SK-N-MC (cell line): ENCODE results near the gene BCAS4.

ENCODE experiments used
- EZH2 ChIP-seq: fragments of 200-600 bp; sonication (generic); IDR thresholded peaks from one replicate; pipeline ENCODE4 v1.6.1; 2017; ENCODE audit warnings: antibody characterized with exemption
- FOXP2 ChIP-seq: optimal IDR thresholded peaks from 2 replicates; pipeline ENCODE3; 2011; ENCODE audit warnings: mild to moderate bottlenecking, moderate library complexity; ENCODE audit not compliant: insufficient read depth; ENCODE audit errors: extremely low read length, control extremely low read depth
- POLR2AphosphoS5 ChIP-seq: IDR thresholded peaks from 2 replicates; pipeline ENCODE4 v1.6.1; 2012; ENCODE audit warnings: mild to moderate bottlenecking, low read depth, low read length, borderline replicate concordance

DNA sequence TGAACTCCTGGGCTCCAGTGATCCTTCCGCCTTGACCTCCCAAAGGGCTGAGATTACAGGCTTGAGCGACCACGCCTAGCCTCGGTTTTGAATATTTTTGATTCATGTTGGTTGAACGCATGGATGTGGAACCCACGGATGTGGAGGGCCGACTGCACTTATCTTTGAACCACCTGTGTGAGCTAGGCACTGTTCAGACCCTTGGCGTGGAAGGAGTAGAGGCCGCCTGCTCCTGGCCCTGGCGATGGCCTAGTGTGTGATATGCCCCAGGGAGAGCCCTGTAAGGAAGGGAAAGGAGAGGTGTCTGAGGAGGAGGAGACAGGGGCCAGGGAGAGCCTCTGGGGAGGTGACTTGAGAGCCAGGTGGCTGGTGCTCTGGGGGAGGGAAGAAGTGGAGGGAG is 64.3 kb downstream of the BCAS4 start:
- no peak for TF ChIP-seq EZH2
- TF ChIP-seq POLR2AphosphoS5: no peak
- TF ChIP-seq FOXP2: no peak
